Astrocyte (in vitro differentiated cells and primary cell): ENCODE data around the gene SLC25A33. TPM values are rescaled to one million over a fixed set of nuclear protein-coding genes. Genes with fewer than 3 reads are reported as not detected.

ENCODE experiments used
- DNase-seq: peaks from one replicate; pipeline ENCODE4 v3.0.0-alpha.2; 2010; ENCODE audit warnings: low read depth
- FAIRE-seq: peaks from 2 replicates; lab custom pipeline; 2011; peaks lifted over from hg19 to GRCh38; lab: Jason Lieb, UNC
- H2AFZ ChIP-seq: 2 replicates; pipeline ENCODE4 v1.6.0; 2012; ENCODE audit warnings: low read depth, low read length, inconsistent platforms
- H3K27ac ChIP-seq: 2 replicates; pipeline ENCODE4 v1.5.1; 2011; ENCODE audit warnings: low read depth, low read length, inconsistent platforms
- H3K27me3 ChIP-seq: 2 replicates; pipeline ENCODE4 v1.6.0; 2011; ENCODE audit warnings: low read length, inconsistent platforms; ENCODE audit not compliant: insufficient read depth
- H3K36me3 ChIP-seq: 2 replicates; pipeline ENCODE4 v1.5.1; 2011; ENCODE audit warnings: low read length, inconsistent platforms; ENCODE audit not compliant: insufficient read depth
- H3K4me1 ChIP-seq: 2 replicates; pipeline ENCODE4 v1.5.1; 2011; ENCODE audit warnings: low read length, inconsistent platforms; ENCODE audit not compliant: insufficient read depth
- H3K4me2 ChIP-seq: 2 replicates; pipeline ENCODE4 v1.6.0; 2012; ENCODE audit warnings: low read length, inconsistent platforms
- H3K4me3 ChIP-seq: 2 replicates; pipeline ENCODE4 v1.5.1; 2011; ENCODE audit warnings: low read depth, mild to moderate bottlenecking, low read length, inconsistent platforms; ENCODE audit not compliant: insufficient read depth
- H3K79me2 ChIP-seq: 2 replicates; pipeline ENCODE4 v1.6.0; 2012; ENCODE audit warnings: mild to moderate bottlenecking, low read length, inconsistent platforms; ENCODE audit not compliant: insufficient read depth
- H3K9ac ChIP-seq: 2 replicates; pipeline ENCODE4 v1.6.0; 2012; ENCODE audit warnings: mild to moderate bottlenecking, low read length, inconsistent platforms
- H3K9me3 ChIP-seq: 2 replicates; pipeline ENCODE4 v1.5.1; 2012; ENCODE audit warnings: low read depth, mild to moderate bottlenecking, low read length, inconsistent platforms; ENCODE audit not compliant: insufficient read depth
- H4K20me1 ChIP-seq: 2 replicates; pipeline ENCODE4 v1.6.0; 2012; ENCODE audit warnings: low read length, inconsistent platforms; ENCODE audit not compliant: insufficient read depth
- H3K27ac Mint-ChIP-seq: one replicate; pipeline ENCODE4 v1.8.0; 2021; ENCODE audit warnings: mild to moderate bottlenecking, mixed read lengths; ENCODE audit not compliant: unreplicated experiment
- H3K27me3 Mint-ChIP-seq: one replicate; pipeline ENCODE4 v1.8.0; 2021; ENCODE audit warnings: low read depth, mixed read lengths; ENCODE audit not compliant: unreplicated experiment
- H3K36me3 Mint-ChIP-seq: one replicate; pipeline ENCODE4 v1.8.0; 2021; ENCODE audit warnings: low read depth, mixed read lengths; ENCODE audit not compliant: unreplicated experiment
- H3K4me1 Mint-ChIP-seq: one replicate; pipeline ENCODE4 v1.8.0; 2021; ENCODE audit warnings: low read depth, mixed read lengths; ENCODE audit not compliant: unreplicated experiment
- H3K4me3 Mint-ChIP-seq: one replicate; pipeline ENCODE4 v1.8.0; 2021; ENCODE audit warnings: mild to moderate bottlenecking, moderate library complexity, mixed read lengths; ENCODE audit not compliant: unreplicated experiment
- H3K9me3 Mint-ChIP-seq: one replicate; pipeline ENCODE4 v1.8.0; 2021; ENCODE audit warnings: mild to moderate bottlenecking, mixed read lengths; ENCODE audit not compliant: unreplicated experiment
- CTCF ChIP-seq: IDR thresholded peaks from 2 replicates; pipeline ENCODE4 v1.5.1; 2011; ENCODE audit warnings: low read depth, mild to moderate bottlenecking, inconsistent platforms, low read length, moderate library complexity; ENCODE audit not compliant: insufficient read depth
- EZH2 ChIP-seq: IDR thresholded peaks from 2 replicates; pipeline ENCODE4 v1.6.1; 2012; ENCODE audit warnings: mild to moderate bottlenecking, low read length, inconsistent platforms; ENCODE audit not compliant: insufficient read depth
- total RNA-seq: library from RNA; stranded (reverse); gene quantifications from 2 replicates; pipeline ENCODE4 v1.2.1, GENCODE V29; 2021

Gene SLC25A33
- total RNA-seq, 1 donor from 2014 or later, result 6.7 TPM

- no peak overlapping the region for H3K27ac Mint-ChIP-seq
- peaks cover under 1% of the 10 kb centered on the region for H3K36me3 Mint-ChIP-seq
- no peak overlapping the region for H3K4me3 ChIP-seq
- no peak overlapping the region for H3K9ac ChIP-seq
- no peak for TF ChIP-seq CTCF
- no peak for TF ChIP-seq EZH2
- H3K9me3 Mint-ChIP-seq, result no peaks in the 10 kb centered on the region
- no peaks in the 10 kb centered on the region for H3K4me1 ChIP-seq
- no peaks in the 10 kb centered on the region for H3K79me2 ChIP-seq
- no peak overlapping the region for H3K27ac ChIP-seq
- H2AFZ ChIP-seq, result no peak overlapping the region
- DNase-seq (no peak), FAIRE-seq (no peak)
- H3K36me3 ChIP-seq, result no peaks in the 10 kb centered on the region
- no peak overlapping the region for H3K4me2 ChIP-seq
- no peaks in the 10 kb centered on the region for H3K27me3 ChIP-seq
- no peak overlapping the region for H3K4me3 Mint-ChIP-seq
- peaks cover 3% of the 10 kb centered on the region for H3K4me1 Mint-ChIP-seq
- no peaks in the 10 kb centered on the region for H3K9me3 ChIP-seq
- H4K20me1 ChIP-seq, result no peaks in the 10 kb centered on the region
- H3K27me3 Mint-ChIP-seq, result no peaks in the 10 kb centered on the region
Observed at GRCh38 chr1:9580942-9581341, 41.7 kb downstream of the SLC25A33 start.

- H3K9me3 Mint-ChIP-seq, result no peaks in the 10 kb centered on the region
- Histone ChIP-seq H3K36me3 (no peaks in the 10 kb centered on the region), H3K9me3 (no peaks in the 10 kb centered on the region), H3K9ac (no peak overlapping the region), H3K4me1 (peaks cover 9% of the 10 kb centered on the region), H3K27ac (no peak overlapping the region), H3K27me3 (no peaks in the 10 kb centered on the region), H3K79me2 (peaks cover 22% of the 10 kb centered on the region), H3K4me3 (no peak overlapping the region), H3K4me2 (no peak overlapping the region), H4K20me1 (peaks cover 18% of the 10 kb centered on the region), H2AFZ (no peak overlapping the region)
- H3K4me3 Mint-ChIP-seq, result no peak overlapping the region
- FAIRE-seq, result no peak
- H3K4me1 Mint-ChIP-seq, result peaks cover 4% of the 10 kb centered on the region
- H3K36me3 Mint-ChIP-seq, result no peaks in the 10 kb centered on the region
- H3K27ac Mint-ChIP-seq, result no peak overlapping the region
- no peak for TF ChIP-seq EZH2
- TF ChIP-seq CTCF, result no peak
- DNase-seq, result no peak
- no peaks in the 10 kb centered on the region for H3K27me3 Mint-ChIP-seq
Observed at GRCh38 chr1:9586147-9586766, 47.0 kb downstream of the SLC25A33 start.

- H3K27ac ChIP-seq, result no peak within 1 kb of the TSS
- no peak for FAIRE-seq
Observed at GRCh38 chr1:9588551-9589143, 49.4 kb downstream of the SLC25A33 start, which contains the start of gene TMEM201. Gene TMEM201 (plus strand): TSS chr1:9588911. CDS start chr1:9588931, 20 bp downstream.

More at GRCh38 chr1:9588551-9589143, 49.4 kb downstream of the SLC25A33 start, which contains the start of gene TMEM201:
- H3K27ac Mint-ChIP-seq, result no peak within 1 kb of the TSS
- Histone ChIP-seq H4K20me1 (peaks cover 42% of the 10 kb centered on the region), H2AFZ (peak within 1 kb of the TSS; percentile 84), H3K4me2 (peak within 1 kb of the TSS; percentile 90), H3K9ac (peak within 1 kb of the TSS; percentile 81), H3K27me3 (no peaks in the 10 kb centered on the region), H3K4me3 (peak within 1 kb of the TSS; percentile 65), H3K36me3 (no peaks in the 10 kb centered on the region), H3K9me3 (no peaks in the 10 kb centered on the region), H3K79me2 (peaks cover 46% of the 10 kb centered on the region), H3K4me1 (peaks cover 18% of the 10 kb centered on the region)
- no peaks in the 10 kb centered on the region for H3K36me3 Mint-ChIP-seq
- TF ChIP-seq CTCF (peak; percentile 25), EZH2 (no peak)
- peaks cover 7% of the 10 kb centered on the region for H3K4me1 Mint-ChIP-seq
- H3K9me3 Mint-ChIP-seq, result no peaks in the 10 kb centered on the region
- H3K27me3 Mint-ChIP-seq, result no peaks in the 10 kb centered on the region
- DNase-seq, result peak; percentile 60
- H3K4me3 Mint-ChIP-seq, result peak within 1 kb of the TSS; percentile 85
